ENCODE results near the gene PIK3CA.

The PIK3CA gene

GRCh38 chr3:179182902-179183301, 34.7 kb downstream of the PIK3CA start:
- H2BK120ac ChIP-seq (ENCODE audit: insufficient read depth, low read length, poor library complexity), result no peak overlapping the region
- H3K27ac ChIP-seq (ENCODE audit: low read depth, low read length), result no peak overlapping the region
- H3K4ac ChIP-seq (ENCODE audit: low read depth, low read length), result no peak overlapping the region
- no peaks in the 10 kb centered on the region for H3K36me3 ChIP-seq (ENCODE audit: control insufficient read depth in 1 of 2, insufficient read depth in 2 of 2, low read length in 2 of 2)
- H3K23ac ChIP-seq (ENCODE audit: low read length), result no peak overlapping the region
- H4K91ac ChIP-seq (ENCODE audit: low read depth, low read length), result no peak overlapping the region
- no peak overlapping the region for H4K12ac ChIP-seq (ENCODE audit: low read depth, low read length)
- no peaks in the 10 kb centered on the region for H3K79me1 ChIP-seq (ENCODE audit: low read length)
- WGBS (ENCODE audit: extremely low coverage, insufficient coverage, insufficient read length), result no CpG with 5 or more reads among the region's 1 CpG
- H3K4me2 ChIP-seq (ENCODE audit: low read length), result no peak overlapping the region
- H3K9me3 ChIP-seq (ENCODE audit: insufficient read depth, low read depth, low read length), result no peaks in the 10 kb centered on the region
- no peak overlapping the region for H3K4me3 ChIP-seq (ENCODE audit: low read depth, low read length)
- H3K27me3 ChIP-seq (ENCODE audit: insufficient read depth, low read length), result no peaks in the 10 kb centered on the region
- no peak overlapping the region for H3K18ac ChIP-seq (ENCODE audit: low read length)
- no peak overlapping the region for H2BK5ac ChIP-seq (ENCODE audit: low read depth, low read length, poor library complexity)
- H2BK12ac ChIP-seq (ENCODE audit: low read length), result no peak overlapping the region
- no peak overlapping the region for H2AFZ ChIP-seq (ENCODE audit: insufficient read depth, low read length, poor library complexity)
- no peak overlapping the region for H4K8ac ChIP-seq (ENCODE audit: low read depth, low read length)
- H2AK5ac ChIP-seq (ENCODE audit: low read length), result no peak overlapping the region
- H3K14ac ChIP-seq (ENCODE audit: low read length), result no peak overlapping the region
- no peak for DNase-seq
- no peak overlapping the region for H3K9ac ChIP-seq (ENCODE audit: low read length)
- no peaks in the 10 kb centered on the region for H3K79me2 ChIP-seq (ENCODE audit: control insufficient read depth, insufficient read depth, low read length, poor library complexity)
- H3K4me1 ChIP-seq (ENCODE audit: control insufficient read depth in 1 of 2, insufficient read depth in 2 of 2, low read length in 2 of 2), result peaks cover 2 to 4% of the 10 kb centered on the region in 2 experiments

DNA sequence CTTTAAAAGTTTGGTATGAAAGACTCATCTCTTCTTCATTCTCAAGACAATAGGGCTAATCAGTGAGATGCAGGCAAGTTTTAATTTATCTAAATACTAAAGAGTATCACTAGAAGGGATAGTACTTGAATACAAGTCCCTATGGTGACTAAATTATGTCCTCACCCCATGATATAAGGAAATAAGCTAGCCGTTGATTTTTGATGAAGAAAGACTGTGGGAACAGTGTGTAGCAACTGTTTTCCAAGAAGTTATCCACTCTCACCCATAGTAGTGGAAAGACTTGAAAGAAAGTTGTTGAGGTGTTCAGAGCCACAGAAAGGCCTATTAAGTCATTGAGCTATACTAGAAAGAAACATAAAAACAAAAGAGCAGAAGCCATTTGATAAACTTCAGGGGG, 36.7 kb downstream of the PIK3CA start:
- H2AK5ac ChIP-seq (ENCODE audit: low read length), result no peak overlapping the region
- H3K18ac ChIP-seq (ENCODE audit: low read length), result no peak overlapping the region
- no peak overlapping the region for H4K91ac ChIP-seq (ENCODE audit: low read depth, low read length)
- no peaks in the 10 kb centered on the region for H3K79me1 ChIP-seq (ENCODE audit: low read length)
- no peaks in the 10 kb centered on the region for H3K4me1 ChIP-seq (ENCODE audit: control insufficient read depth in 1 of 2, insufficient read depth in 2 of 2, low read length in 2 of 2)
- no peak overlapping the region for H3K9ac ChIP-seq (ENCODE audit: low read length)
- no peak overlapping the region for H4K8ac ChIP-seq (ENCODE audit: low read depth, low read length)
- no peaks in the 10 kb centered on the region for H3K36me3 ChIP-seq (ENCODE audit: control insufficient read depth in 1 of 2, insufficient read depth in 2 of 2, low read length in 2 of 2)
- no peak overlapping the region for H3K4me2 ChIP-seq (ENCODE audit: low read length)
- no peaks in the 10 kb centered on the region for H3K79me2 ChIP-seq (ENCODE audit: control insufficient read depth, insufficient read depth, low read length, poor library complexity)
- no peak overlapping the region for H2AFZ ChIP-seq (ENCODE audit: insufficient read depth, low read length, poor library complexity)
- H3K4ac ChIP-seq (ENCODE audit: low read depth, low read length), result no peak overlapping the region
- H2BK120ac ChIP-seq (ENCODE audit: insufficient read depth, low read length, poor library complexity), result no peak overlapping the region
- H3K14ac ChIP-seq (ENCODE audit: low read length), result no peak overlapping the region
- WGBS (ENCODE audit: extremely low coverage, insufficient coverage, insufficient read length), result no CpG with 5 or more reads among the region's 1 CpG
- H3K9me3 ChIP-seq (ENCODE audit: insufficient read depth, low read depth, low read length), result no peaks in the 10 kb centered on the region
- H2BK5ac ChIP-seq (ENCODE audit: low read depth, low read length, poor library complexity), result no peak overlapping the region
- no peak overlapping the region for H3K23ac ChIP-seq (ENCODE audit: low read length)
- no peak overlapping the region for H3K27ac ChIP-seq (ENCODE audit: low read depth, low read length)
- no peak overlapping the region for H4K12ac ChIP-seq (ENCODE audit: low read depth, low read length)
- H3K4me3 ChIP-seq (ENCODE audit: low read depth, low read length), result no peak overlapping the region
- H2BK12ac ChIP-seq (ENCODE audit: low read length), result no peak overlapping the region
- no peak for DNase-seq
- H3K27me3 ChIP-seq (ENCODE audit: insufficient read depth, low read length), result no peaks in the 10 kb centered on the region

DNA sequence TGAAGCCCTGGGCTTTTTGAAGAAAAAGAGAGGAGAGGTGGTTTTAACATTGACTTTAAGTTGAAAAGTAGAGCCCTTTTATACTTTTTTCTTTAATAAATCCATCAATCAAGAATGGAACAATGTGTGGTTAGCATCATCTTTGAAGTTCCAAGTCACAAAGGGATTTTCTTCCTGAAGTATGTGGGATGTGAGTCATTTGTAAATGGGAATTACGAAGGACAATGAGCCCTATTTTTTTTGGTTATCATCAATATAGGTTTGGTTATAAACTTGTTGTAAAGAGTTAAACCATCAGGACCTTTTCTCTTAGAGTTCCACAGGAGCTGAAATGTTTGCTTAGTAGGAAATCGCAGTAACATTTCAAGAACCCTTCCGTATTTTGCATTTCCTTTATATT, 38.3 kb downstream of the PIK3CA start:
- no peak for DNase-seq
- H3K14ac ChIP-seq (ENCODE audit: low read length), result no peak overlapping the region
- no peak overlapping the region for H2BK12ac ChIP-seq (ENCODE audit: low read length)
- H3K4me2 ChIP-seq (ENCODE audit: low read length), result no peak overlapping the region
- H3K18ac ChIP-seq (ENCODE audit: low read length), result no peak overlapping the region
- H2AK5ac ChIP-seq (ENCODE audit: low read length), result no peak overlapping the region
- no peak overlapping the region for H4K8ac ChIP-seq (ENCODE audit: low read depth, low read length)
- H3K23ac ChIP-seq (ENCODE audit: low read length), result no peak overlapping the region
- no peaks in the 10 kb centered on the region for H3K36me3 ChIP-seq (ENCODE audit: control insufficient read depth in 1 of 2, insufficient read depth in 2 of 2, low read length in 2 of 2)
- no peak overlapping the region for H3K27ac ChIP-seq (ENCODE audit: low read depth, low read length)
- H3K4me3 ChIP-seq (ENCODE audit: low read depth, low read length), result no peak overlapping the region
- H3K79me1 ChIP-seq (ENCODE audit: low read length), result no peaks in the 10 kb centered on the region
- H3K27me3 ChIP-seq (ENCODE audit: insufficient read depth, low read length), result no peaks in the 10 kb centered on the region
- no peak overlapping the region for H2BK5ac ChIP-seq (ENCODE audit: low read depth, low read length, poor library complexity)
- H3K9me3 ChIP-seq (ENCODE audit: insufficient read depth, low read depth, low read length), result no peaks in the 10 kb centered on the region
- no peaks in the 10 kb centered on the region for H3K79me2 ChIP-seq (ENCODE audit: control insufficient read depth, insufficient read depth, low read length, poor library complexity)
- no peaks in the 10 kb centered on the region for H3K4me1 ChIP-seq (ENCODE audit: control insufficient read depth in 1 of 2, insufficient read depth in 2 of 2, low read length in 2 of 2)
- H4K91ac ChIP-seq (ENCODE audit: low read depth, low read length), result no peak overlapping the region
- no peak overlapping the region for H3K4ac ChIP-seq (ENCODE audit: low read depth, low read length)
- no peak overlapping the region for H4K12ac ChIP-seq (ENCODE audit: low read depth, low read length)
- WGBS (ENCODE audit: extremely low coverage, insufficient coverage, insufficient read length), result no CpG with 5 or more reads among the region's 3 CpGs
- H2AFZ ChIP-seq (ENCODE audit: insufficient read depth, low read length, poor library complexity), result no peak overlapping the region
- H3K9ac ChIP-seq (ENCODE audit: low read length), result no peak overlapping the region
- H2BK120ac ChIP-seq (ENCODE audit: insufficient read depth, low read length, poor library complexity), result no peak overlapping the region

DNA sequence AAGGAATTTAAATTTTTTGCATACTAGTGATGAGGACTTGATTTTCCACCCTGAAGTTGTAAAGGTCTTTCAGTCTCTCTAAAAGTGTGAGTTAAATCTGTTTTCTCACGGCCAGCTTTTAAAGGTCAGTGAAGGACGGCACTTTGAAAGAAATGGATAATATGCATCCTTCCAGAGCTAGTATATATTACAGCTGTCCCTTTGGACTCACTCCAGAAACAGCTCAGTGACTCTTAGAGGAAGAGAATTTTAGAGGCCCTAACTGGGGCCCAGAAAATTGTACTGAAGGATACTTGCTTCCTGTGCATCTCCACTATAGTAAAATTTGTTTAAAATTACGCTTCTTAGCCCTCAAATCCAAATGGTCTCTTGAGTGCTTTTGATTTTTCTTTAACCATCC, 41.6 kb downstream of the PIK3CA start:
- Histone ChIP-seq H4K12ac (ENCODE audit: low read depth, low read length) (no peak overlapping the region), H3K18ac (ENCODE audit: low read length) (no peak overlapping the region), H2BK5ac (ENCODE audit: low read depth, low read length, poor library complexity) (no peak overlapping the region), H3K4me2 (ENCODE audit: low read length) (no peak overlapping the region), H3K79me2 (ENCODE audit: control insufficient read depth, insufficient read depth, low read length, poor library complexity) (no peaks in the 10 kb centered on the region), H2AK5ac (ENCODE audit: low read length) (no peak overlapping the region), H3K27me3 (ENCODE audit: insufficient read depth, low read length) (no peaks in the 10 kb centered on the region), H3K9ac (ENCODE audit: low read length) (no peak overlapping the region), H3K9me3 (ENCODE audit: insufficient read depth, low read depth, low read length) (no peaks in the 10 kb centered on the region), H3K27ac (ENCODE audit: low read depth, low read length) (no peak overlapping the region), H3K23ac (ENCODE audit: low read length) (no peak overlapping the region), H2BK12ac (ENCODE audit: low read length) (no peak overlapping the region), H3K14ac (ENCODE audit: low read length) (no peak overlapping the region), H3K4ac (ENCODE audit: low read depth, low read length) (no peak overlapping the region), H2BK120ac (ENCODE audit: insufficient read depth, low read length, poor library complexity) (no peak overlapping the region), H3K36me3 (ENCODE audit: control insufficient read depth in 1 of 2, insufficient read depth in 2 of 2, low read length in 2 of 2) (no peaks in the 10 kb centered on the region), H3K4me3 (ENCODE audit: low read depth, low read length) (no peak overlapping the region), H2AFZ (ENCODE audit: insufficient read depth, low read length, poor library complexity) (no peak overlapping the region), H3K4me1 (ENCODE audit: control insufficient read depth in 1 of 2, insufficient read depth in 2 of 2, low read length in 2 of 2) (peaks cover 0 to 4% of the 10 kb centered on the region in 2 experiments), H4K8ac (ENCODE audit: low read depth, low read length) (no peak overlapping the region), H3K79me1 (ENCODE audit: low read length) (no peaks in the 10 kb centered on the region), H4K91ac (ENCODE audit: low read depth, low read length) (no peak overlapping the region)
- no CpG with 5 or more reads among the region's 3 CpGs for WGBS (ENCODE audit: extremely low coverage, insufficient coverage, insufficient read length)
- DNase-seq, result no peak
